Measurements from ENCODE around the gene PHF2.
A peak's percentile ranks its signal among the peaks of the same experiment; 100 is the strongest.

PHF2 gene

GRCh38 chr9:93667627-93668026 lies 91.2 kb downstream of the PHF2 start:
- peaks cover 14 to 40% of the 10 kb centered on the region in 2 donors for H3K36me3 ChIP-seq (replicated peaks in 1 of 2; ENCODE audit: control insufficient read depth in 2 of 2, insufficient read depth in 2 of 2, low read length in 2 of 2)
- H3K23ac ChIP-seq (ENCODE audit: low read depth, low read length, poor library complexity): no peak overlapping the region
- H3K4me3 ChIP-seq (ENCODE audit: low read length in 2 of 2): no peak overlapping the region
- H3K4me2 ChIP-seq (ENCODE audit: insufficient read depth, low read length, poor library complexity, severe bottlenecking): no peak overlapping the region
- no peak overlapping the region for H2AK5ac ChIP-seq (ENCODE audit: low read depth, low read length)
- H2BK12ac ChIP-seq (ENCODE audit: low read length): no peak overlapping the region
- no peak overlapping the region for H2BK120ac ChIP-seq (ENCODE audit: low read depth, low read length)
- no peak overlapping the region for H3K9ac ChIP-seq (ENCODE audit: low read depth, low read length, poor library complexity)
- no peak overlapping the region for H3K4ac ChIP-seq (ENCODE audit: low read length)
- no peak overlapping the region for H2BK5ac ChIP-seq (ENCODE audit: low read length)
- peaks cover 7 to 9% of the 10 kb centered on the region in 2 donors for H3K4me1 ChIP-seq (ENCODE audit: control insufficient read depth in 2 of 2, insufficient read depth in 1 of 2, low read depth in 1 of 2, low read length in 2 of 2)
- no peak overlapping the region for H4K8ac ChIP-seq (ENCODE audit: low read depth, low read length)
- H3K27me3 ChIP-seq (ENCODE audit: control insufficient read depth in 3 of 3, insufficient read depth in 3 of 3, low read depth in 1 of 3, low read length in 3 of 3): no peaks in the 10 kb centered on the region
- no peak for DNase-seq (ENCODE audit: low spot score)
- no peak overlapping the region for H4K91ac ChIP-seq (ENCODE audit: low read depth, low read length, poor library complexity)
- peaks cover 5% of the 10 kb centered on the region for H3K79me1 ChIP-seq (ENCODE audit: low read depth, low read length)
- H2BK15ac ChIP-seq (ENCODE audit: low read length): no peak overlapping the region
- H3K9me3 ChIP-seq (replicated peaks in 1 of 2; ENCODE audit: control insufficient read depth in 2 of 2, insufficient read depth in 1 of 2, low read depth in 1 of 2, low read length in 2 of 2): peaks cover 0 to 2% of the 10 kb centered on the region in 2 donors
- H3K27ac ChIP-seq (replicated peaks; ENCODE audit: low read length): no peak overlapping the region
- no peak overlapping the region for H2AFZ ChIP-seq (ENCODE audit: low read length)
- H3K18ac ChIP-seq (ENCODE audit: low read length): no peak overlapping the region
- WGBS, 2 donors (ENCODE audit: extremely low coverage in 2 of 2, insufficient read length in 2 of 2, insufficient replicate concordance in 1 of 2): no CpG with 5 or more reads among the region's 4 CpGs
- H3K14ac ChIP-seq (ENCODE audit: low read length): peak overlapping the region; percentile 38

DNA sequence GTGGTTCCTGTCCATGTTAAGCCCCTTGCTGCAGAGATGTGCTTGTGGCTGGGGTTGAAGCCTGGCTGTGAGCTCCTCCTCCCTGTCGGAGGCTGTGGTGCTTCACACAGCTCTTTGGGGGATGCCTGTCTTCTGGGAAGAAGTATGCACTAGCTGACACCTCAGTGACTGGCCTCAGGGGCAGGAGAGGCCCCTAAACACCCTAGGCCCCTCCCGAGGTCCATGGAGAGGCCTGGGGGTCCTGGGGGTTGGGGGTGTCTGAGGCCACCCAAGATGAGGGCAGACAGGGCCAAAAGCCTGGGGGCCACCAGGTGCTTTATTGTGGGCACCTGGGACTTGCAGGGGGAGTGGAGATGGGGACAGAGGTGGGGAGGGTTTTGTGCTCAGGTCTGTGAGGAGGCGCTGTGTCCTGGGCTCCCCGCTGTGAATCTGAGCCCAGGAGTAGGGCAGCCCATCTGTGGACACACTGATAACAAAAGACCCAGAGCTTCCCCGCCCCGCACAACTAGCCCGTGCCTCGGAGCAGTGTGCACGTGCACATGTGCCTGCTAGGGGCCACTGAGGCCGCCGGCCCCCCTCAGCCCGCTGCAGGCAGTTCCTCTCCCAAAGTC lies 92.0 kb downstream of the PHF2 start:
- Histone ChIP-seq H2BK120ac (ENCODE audit: low read depth, low read length) (no peak overlapping the region), H3K36me3 (replicated peaks in 1 of 2; ENCODE audit: control insufficient read depth in 2 of 2, insufficient read depth in 2 of 2, low read length in 2 of 2) (peaks cover 13 to 39% of the 10 kb centered on the region in 2 donors), H3K4me3 (ENCODE audit: low read length in 2 of 2) (no peak overlapping the region), H3K4me2 (ENCODE audit: insufficient read depth, low read length, poor library complexity, severe bottlenecking) (no peak overlapping the region), H3K9me3 (replicated peaks in 1 of 2; ENCODE audit: control insufficient read depth in 2 of 2, insufficient read depth in 1 of 2, low read depth in 1 of 2, low read length in 2 of 2) (no peaks in the 10 kb centered on the region), H2AK5ac (ENCODE audit: low read depth, low read length) (peak overlapping the region; percentile 94), H3K27me3 (ENCODE audit: control insufficient read depth in 3 of 3, insufficient read depth in 3 of 3, low read depth in 1 of 3, low read length in 3 of 3) (no peaks in the 10 kb centered on the region), H3K4ac (ENCODE audit: low read length) (no peak overlapping the region), H2BK5ac (ENCODE audit: low read length) (no peak overlapping the region), H2AFZ (ENCODE audit: low read length) (no peak overlapping the region), H3K9ac (ENCODE audit: low read depth, low read length, poor library complexity) (peak overlapping the region; percentile 38), H3K27ac (replicated peaks; ENCODE audit: low read length) (no peak overlapping the region), H3K79me1 (ENCODE audit: low read depth, low read length) (peaks cover 5% of the 10 kb centered on the region), H2BK15ac (ENCODE audit: low read length) (peak overlapping the region; percentile 58), H3K18ac (ENCODE audit: low read length) (peak overlapping the region; percentile 80), H3K23ac (ENCODE audit: low read depth, low read length, poor library complexity) (no peak overlapping the region), H2BK12ac (ENCODE audit: low read length) (no peak overlapping the region), H4K8ac (ENCODE audit: low read depth, low read length) (no peak overlapping the region), H3K4me1 (ENCODE audit: control insufficient read depth in 2 of 2, insufficient read depth in 1 of 2, low read depth in 1 of 2, low read length in 2 of 2) (peaks cover 7 to 9% of the 10 kb centered on the region in 2 donors), H3K14ac (ENCODE audit: low read length) (no peak overlapping the region), H4K91ac (ENCODE audit: low read depth, low read length, poor library complexity) (no peak overlapping the region)
- WGBS, 2 donors (ENCODE audit: extremely low coverage in 2 of 2, insufficient read length in 2 of 2, insufficient replicate concordance in 1 of 2): no CpG with 5 or more reads among the region's 12 CpGs
- DNase-seq (ENCODE audit: low spot score): no peak

DNA sequence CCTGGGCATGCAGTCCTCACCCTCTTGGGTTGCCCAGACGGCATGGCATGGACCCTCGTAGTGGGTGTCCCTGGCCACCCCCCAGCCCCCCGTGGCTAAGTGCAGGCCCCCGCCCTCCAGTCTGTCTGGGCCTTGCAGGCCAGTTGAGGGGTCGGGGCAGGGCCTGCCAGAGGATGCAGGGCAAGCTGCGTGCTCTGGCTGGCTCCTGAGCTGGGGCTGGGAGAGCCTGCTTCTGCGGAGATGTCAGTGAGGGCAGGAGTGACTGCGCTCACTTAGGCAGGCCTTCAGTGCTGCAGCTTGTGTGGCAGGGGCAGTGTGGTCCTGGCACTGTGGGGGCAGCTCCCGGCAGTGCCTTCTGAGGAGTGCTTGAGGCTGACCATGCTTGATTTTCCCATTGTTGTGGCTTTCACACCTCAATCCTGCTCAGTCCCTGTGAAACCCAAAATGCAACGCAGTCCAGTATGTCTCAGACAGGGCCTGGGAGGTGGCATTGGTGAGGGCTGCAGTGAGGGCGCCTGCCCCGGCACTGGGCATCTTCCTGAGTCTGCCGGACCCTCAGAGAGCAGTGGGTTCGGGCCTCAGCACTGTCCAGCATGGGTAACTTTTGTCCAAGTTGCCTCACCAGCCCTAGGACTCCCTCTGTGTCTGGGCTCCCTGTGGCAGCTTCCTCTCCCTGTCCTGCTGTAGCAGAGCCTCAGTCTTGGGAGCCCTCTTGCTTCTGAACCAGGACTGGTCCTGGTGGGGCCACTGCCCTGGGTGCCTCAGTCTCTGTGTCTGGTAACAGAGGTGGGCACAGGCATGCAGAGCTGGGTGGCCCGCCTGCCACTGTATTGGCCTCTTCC lies 93.0 kb downstream of the PHF2 start:
- Histone ChIP-seq H3K4ac (ENCODE audit: low read length) (no peak overlapping the region), H2AFZ (ENCODE audit: low read length) (no peak overlapping the region), H3K14ac (ENCODE audit: low read length) (peak overlapping the region; percentile 38), H2AK5ac (ENCODE audit: low read depth, low read length) (peak overlapping the region; percentile 46), H3K79me1 (ENCODE audit: low read depth, low read length) (peaks cover 3% of the 10 kb centered on the region), H3K27me3 (ENCODE audit: control insufficient read depth in 3 of 3, insufficient read depth in 3 of 3, low read depth in 1 of 3, low read length in 3 of 3) (no peaks in the 10 kb centered on the region), H3K18ac (ENCODE audit: low read length) (peak overlapping the region; percentile 48), H3K36me3 (replicated peaks in 1 of 2; ENCODE audit: control insufficient read depth in 2 of 2, insufficient read depth in 2 of 2, low read length in 2 of 2) (peaks cover 12 to 39% of the 10 kb centered on the region in 2 donors), H4K8ac (ENCODE audit: low read depth, low read length) (no peak overlapping the region), H4K91ac (ENCODE audit: low read depth, low read length, poor library complexity) (peak overlapping the region; percentile 53), H3K4me1 (ENCODE audit: control insufficient read depth in 2 of 2, insufficient read depth in 1 of 2, low read depth in 1 of 2, low read length in 2 of 2) (peaks cover 7 to 9% of the 10 kb centered on the region in 2 donors), H2BK5ac (ENCODE audit: low read length) (peak overlapping the region; percentile 39), H3K27ac (replicated peaks; ENCODE audit: low read length) (no peak overlapping the region), H2BK120ac (ENCODE audit: low read depth, low read length) (no peak overlapping the region), H2BK12ac (ENCODE audit: low read length) (peak overlapping the region; percentile 58), H2BK15ac (ENCODE audit: low read length) (peak overlapping the region; percentile 58), H3K23ac (ENCODE audit: low read depth, low read length, poor library complexity) (no peak overlapping the region), H3K9me3 (replicated peaks in 1 of 2; ENCODE audit: control insufficient read depth in 2 of 2, insufficient read depth in 1 of 2, low read depth in 1 of 2, low read length in 2 of 2) (no peaks in the 10 kb centered on the region), H3K4me2 (ENCODE audit: insufficient read depth, low read length, poor library complexity, severe bottlenecking) (no peak overlapping the region), H3K4me3 (ENCODE audit: low read length in 2 of 2) (no peak overlapping the region), H3K9ac (ENCODE audit: low read depth, low read length, poor library complexity) (peak overlapping the region; percentile 44)
- no CpG with 5 or more reads among the region's 15 CpGs for WGBS, 2 donors (ENCODE audit: extremely low coverage in 2 of 2, insufficient read length in 2 of 2, insufficient replicate concordance in 1 of 2)
- DNase-seq (ENCODE audit: low spot score): no peak

- Histone ChIP-seq H4K91ac (ENCODE audit: low read depth, low read length, poor library complexity) (no peak overlapping the region), H3K36me3 (replicated peaks in 1 of 2; ENCODE audit: control insufficient read depth in 2 of 2, insufficient read depth in 2 of 2, low read length in 2 of 2) (peaks cover 12 to 38% of the 10 kb centered on the region in 2 donors), H2AK5ac (ENCODE audit: low read depth, low read length) (peak overlapping the region; percentile 46), H3K27ac (replicated peaks; ENCODE audit: low read length) (no peak overlapping the region), H3K27me3 (ENCODE audit: control insufficient read depth in 3 of 3, insufficient read depth in 3 of 3, low read depth in 1 of 3, low read length in 3 of 3) (no peaks in the 10 kb centered on the region), H3K9ac (ENCODE audit: low read depth, low read length, poor library complexity) (peak overlapping the region; percentile 44), H3K9me3 (replicated peaks in 1 of 2; ENCODE audit: control insufficient read depth in 2 of 2, insufficient read depth in 1 of 2, low read depth in 1 of 2, low read length in 2 of 2) (no peaks in the 10 kb centered on the region), H4K8ac (ENCODE audit: low read depth, low read length) (no peak overlapping the region), H3K4me2 (ENCODE audit: insufficient read depth, low read length, poor library complexity, severe bottlenecking) (no peak overlapping the region), H3K18ac (ENCODE audit: low read length) (no peak overlapping the region), H2BK120ac (ENCODE audit: low read depth, low read length) (no peak overlapping the region), H3K4me3 (ENCODE audit: low read length in 2 of 2) (no peak overlapping the region), H3K23ac (ENCODE audit: low read depth, low read length, poor library complexity) (no peak overlapping the region), H2BK12ac (ENCODE audit: low read length) (no peak overlapping the region), H3K4me1 (ENCODE audit: control insufficient read depth in 2 of 2, insufficient read depth in 1 of 2, low read depth in 1 of 2, low read length in 2 of 2) (peaks cover 7 to 9% of the 10 kb centered on the region in 2 donors), H3K14ac (ENCODE audit: low read length) (peak overlapping the region; percentile 71), H2BK15ac (ENCODE audit: low read length) (no peak overlapping the region), H2BK5ac (ENCODE audit: low read length) (no peak overlapping the region), H2AFZ (ENCODE audit: low read length) (no peak overlapping the region), H3K79me1 (ENCODE audit: low read depth, low read length) (peaks cover 3% of the 10 kb centered on the region), H3K4ac (ENCODE audit: low read length) (no peak overlapping the region)
- DNase-seq (ENCODE audit: low spot score): no peak
- no CpG with 5 or more reads among the region's 3 CpGs for WGBS, 2 donors (ENCODE audit: extremely low coverage in 2 of 2, insufficient read length in 2 of 2, insufficient replicate concordance in 1 of 2)
Observed at GRCh38 chr9:93669958-93670207, 93.5 kb downstream of the PHF2 start.
